Prostate gland (tissue), 2 donors: ENCODE measurements around the gene TPD52L1. TPM values are rescaled to one million over a fixed set of nuclear protein-coding genes. Genes with fewer than 3 reads are reported as not detected.

ENCODE experiments used
- DNase-seq: peaks from one replicate; pipeline ENCODE4 v3.0.0-alpha.2; 2019; ENCODE audit warnings: low spot score
- H3K27ac ChIP-seq, 2 donors: fragments of 200-600 bp; sonication (generic); 2 replicates each; pipeline ENCODE4 v1.5.1; 2017 to 2019
- H3K27me3 ChIP-seq: fragments of 200-600 bp; sonication (generic); replicated peaks from 2 replicates; pipeline ENCODE4 v1.5.1; 2019; ENCODE audit not compliant: insufficient read depth
- H3K36me3 ChIP-seq, 2 donors: fragments of 200-600 bp; sonication (generic); 1 replicate in 1 of 2; 2 replicates in 1 of 2; pipeline versions ENCODE4 v1.5.1 to v1.8.1; 2017 to 2019
- H3K4me1 ChIP-seq: fragments of 200-600 bp; sonication (generic); replicated peaks from 2 replicates; pipeline ENCODE4 v1.5.1; 2019
- H3K4me3 ChIP-seq, 2 donors: fragments of 200-600 bp; sonication (generic); 2 replicates each; pipeline ENCODE4 v1.5.1; 2017 to 2019
- H3K9me3 ChIP-seq: fragments of 200-600 bp; sonication (generic); 2 replicates; pipeline ENCODE4 v1.5.1; 2017
- CTCF ChIP-seq, 4 experiments: fragments of 200-600 bp in 2 of 4; fragments of 450-650 bp in 2 of 4; sonication (generic) in 2 of 4; IDR thresholded peaks; 1 replicate in 3 of 4; 2 replicates in 1 of 4; pipeline ENCODE4 v1.5.1; 2016 to 2019; ENCODE audit warnings: antibody characterized with exemption in 4 of 4, mild to moderate bottlenecking in 2 of 4, moderate library complexity in 2 of 4
- POLR2A ChIP-seq: fragments of 450-650 bp; IDR thresholded peaks from one replicate; pipeline ENCODE4 v1.6.1; 2016; ENCODE audit warnings: antibody characterized with exemption, mild to moderate bottlenecking
- POLR2AphosphoS5 ChIP-seq: sonication (generic); formaldehyde crosslinking; IDR thresholded peaks from one replicate; pipeline ENCODE4 v1.6.1; 2017; ENCODE audit warnings: antibody characterized with exemption
- WGBS: methylation state at CpG from one replicate; pipeline ENCODE4 v1.1.5; 2018; 5-methylcytosine and 5-hydroxymethylcytosine counted together
- intact Hi-C: fragments of 100-400 bp; cut with DNase I; formaldehyde crosslinking; loops from one replicate; pipeline ENCODE4 v1.14.2; 2022
- total RNA-seq, 2 donors: library from RNA; depleted of rRNA; stranded (reverse); fragments of >200 nt; gene quantifications; one replicate each; pipeline ENCODE4 v1.1.0, GENCODE V29; 2016

TPD52L1 gene
- total RNA-seq, 2 donors from 2014 or later, result 63.9 to 105 TPM

- H3K9me3 ChIP-seq, result no peaks in the 10 kb centered on the region
- no peak overlapping the region for H3K27ac ChIP-seq
- H3K4me1 ChIP-seq, result no peaks in the 10 kb centered on the region
- intact Hi-C loops, result no loop called here
- H3K27me3 ChIP-seq, result no peaks in the 10 kb centered on the region
- no peak overlapping the region for H3K4me3 ChIP-seq
- DNase-seq, result no peak
- WGBS, result 78% methylated on average over 4 of the region's 4 CpGs
- no peaks in the 10 kb centered on the region for H3K36me3 ChIP-seq
- TF ChIP-seq POLR2AphosphoS5, result no peak
- TF ChIP-seq POLR2A, result no peak
- no peak for TF ChIP-seq CTCF (IDR thresholded peaks at IDR 0.05)
These were observed 11.1 kb downstream of the TPD52L1 start for GRCh38 chr6:125164696-125165095.

GRCh38 chr6:125165256-125165655, 11.7 kb downstream of the TPD52L1 start:
- 74% methylated on average over 1 of the region's 1 CpG for WGBS
- DNase-seq, result no peak
- Histone ChIP-seq H3K27me3 (no peaks in the 10 kb centered on the region), H3K9me3 (no peaks in the 10 kb centered on the region), H3K4me3 (no peak overlapping the region), H3K4me1 (no peaks in the 10 kb centered on the region), H3K27ac (no peak overlapping the region), H3K36me3 (no peaks in the 10 kb centered on the region)
- intact Hi-C loops, result no loop called here
- no peak for TF ChIP-seq POLR2A
- no peak for TF ChIP-seq CTCF (IDR thresholded peaks at IDR 0.05)
- TF ChIP-seq POLR2AphosphoS5, result no peak

GRCh38 chr6:125165776-125166175, 12.2 kb downstream of the TPD52L1 start:
- Histone ChIP-seq H3K36me3 (no peaks in the 10 kb centered on the region), H3K27me3 (no peaks in the 10 kb centered on the region), H3K4me1 (no peaks in the 10 kb centered on the region), H3K27ac (no peak overlapping the region), H3K9me3 (no peaks in the 10 kb centered on the region), H3K4me3 (no peak overlapping the region)
- TF ChIP-seq POLR2AphosphoS5, result no peak
- no peak for TF ChIP-seq POLR2A
- no peak for TF ChIP-seq CTCF (IDR thresholded peaks at IDR 0.05)
- intact Hi-C loops, result no loop called here
- no peak for DNase-seq
- WGBS, result 67% methylated on average over 4 of the region's 4 CpGs

GRCh38 chr6:125166711-125167110, 13.1 kb downstream of the TPD52L1 start:
- H3K4me3 ChIP-seq, result no peak overlapping the region
- no peak for TF ChIP-seq POLR2AphosphoS5
- no peak for TF ChIP-seq CTCF (IDR thresholded peaks at IDR 0.05)
- TF ChIP-seq POLR2A, result no peak
- WGBS, result 90% methylated on average over 3 of the region's 3 CpGs

GRCh38 chr6:125167579-125167978, 14.0 kb downstream of the TPD52L1 start:
- TF ChIP-seq POLR2A (no peak), POLR2AphosphoS5 (no peak), CTCF (IDR thresholded peaks at IDR 0.05) (no peak)

More at GRCh38 chr6:125166711-125167110, 13.1 kb downstream of the TPD52L1 start:
- no peaks in the 10 kb centered on the region for H3K9me3 ChIP-seq
- H3K36me3 ChIP-seq, result no peaks in the 10 kb centered on the region
- DNase-seq, result no peak
- H3K27ac ChIP-seq, result no peak overlapping the region
- intact Hi-C loops, result no loop called here
- no peaks in the 10 kb centered on the region for H3K4me1 ChIP-seq
- no peaks in the 10 kb centered on the region for H3K27me3 ChIP-seq

More at GRCh38 chr6:125167579-125167978, 14.0 kb downstream of the TPD52L1 start:
- no peaks in the 10 kb centered on the region for H3K9me3 ChIP-seq
- intact Hi-C loops, result no loop called here
- 100% methylated on average over 2 of the region's 2 CpGs for WGBS
- H3K4me3 ChIP-seq, result no peak overlapping the region
- no peaks in the 10 kb centered on the region for H3K36me3 ChIP-seq
- DNase-seq, result no peak
- no peaks in the 10 kb centered on the region for H3K27me3 ChIP-seq
- H3K4me1 ChIP-seq, result no peaks in the 10 kb centered on the region
- no peak overlapping the region for H3K27ac ChIP-seq
